NCI-H1048 (cell line): ENCODE data around the gene PRKD1.
"Not testable (repeated sequence)": the region's sequence is repeated elsewhere in the genome, so short reads cannot be mapped to it uniquely, and the experiment has no call there.

Experiments used
- DNase-seq: peaks from one replicate; lab custom pipeline; 2025; lab: John Stamatoyannopoulos, UW

Gene PRKD1

GRCh38 chr14:29798811-29799210, 128.8 kb downstream of the PRKD1 start:
- no peak for DNase-seq

GRCh38 chr14:29798108-29798663, 129.5 kb downstream of the PRKD1 start:
- DNase-seq, result no peak

- no peak for DNase-seq
Measured at GRCh38 chr14:29796853-29797252, 130.8 kb downstream of the PRKD1 start.

GRCh38 chr14:29789475-29789874, 138.2 kb downstream of the PRKD1 start:
- DNase-seq, result no peak

GRCh38 chr14:29788093-29788492, 139.6 kb downstream of the PRKD1 start:
- DNase-seq, result no peak

GRCh38 chr14:29783556-29783955, 144.1 kb downstream of the PRKD1 start:
- DNase-seq, result no peak

GRCh38 chr14:29782041-29782440, 145.6 kb downstream of the PRKD1 start:
- no peak for DNase-seq

GRCh38 chr14:29777142-29777541, 150.5 kb downstream of the PRKD1 start:
- DNase-seq, result not testable (repeated sequence)

- DNase-seq, result no peak
Measured at GRCh38 chr14:29773990-29774389, 153.7 kb downstream of the PRKD1 start.

- DNase-seq, result no peak
Measured at GRCh38 chr14:29763342-29763858, 164.2 kb downstream of the PRKD1 start.

- no peak for DNase-seq
Measured at GRCh38 chr14:29759521-29760340, 167.9 kb downstream of the PRKD1 start.

GRCh38 chr14:29757711-29758233, 169.9 kb downstream of the PRKD1 start:
- no peak for DNase-seq

GRCh38 chr14:29757188-29757680, 170.4 kb downstream of the PRKD1 start:
- DNase-seq, result no peak

GRCh38 chr14:29756019-29756385, 171.6 kb downstream of the PRKD1 start:
- DNase-seq, result no peak

GRCh38 chr14:29755311-29756018, 172.2 kb downstream of the PRKD1 start:
- no peak for DNase-seq

GRCh38 chr14:29754134-29754533, 173.5 kb downstream of the PRKD1 start:
- no peak for DNase-seq

- DNase-seq, result no peak
Measured at GRCh38 chr14:29752221-29752923, 175.3 kb downstream of the PRKD1 start.

- DNase-seq, result no peak
Measured at GRCh38 chr14:29749829-29750228, 177.8 kb downstream of the PRKD1 start.

- DNase-seq, result no peak
Measured at GRCh38 chr14:29749327-29749726, 178.3 kb downstream of the PRKD1 start.

- DNase-seq, result no peak
Measured at GRCh38 chr14:29745863-29746262, 181.8 kb downstream of the PRKD1 start.

- DNase-seq, result no peak
Measured at GRCh38 chr14:29743531-29743930, 184.1 kb downstream of the PRKD1 start.

- no peak for DNase-seq
Measured at GRCh38 chr14:29741909-29742401, 185.7 kb downstream of the PRKD1 start.
